ENCODE measurements around the gene DMRTB1.
A peak's percentile ranks its signal among the peaks of the same experiment; 100 is the strongest.

DMRTB1 gene

DNA sequence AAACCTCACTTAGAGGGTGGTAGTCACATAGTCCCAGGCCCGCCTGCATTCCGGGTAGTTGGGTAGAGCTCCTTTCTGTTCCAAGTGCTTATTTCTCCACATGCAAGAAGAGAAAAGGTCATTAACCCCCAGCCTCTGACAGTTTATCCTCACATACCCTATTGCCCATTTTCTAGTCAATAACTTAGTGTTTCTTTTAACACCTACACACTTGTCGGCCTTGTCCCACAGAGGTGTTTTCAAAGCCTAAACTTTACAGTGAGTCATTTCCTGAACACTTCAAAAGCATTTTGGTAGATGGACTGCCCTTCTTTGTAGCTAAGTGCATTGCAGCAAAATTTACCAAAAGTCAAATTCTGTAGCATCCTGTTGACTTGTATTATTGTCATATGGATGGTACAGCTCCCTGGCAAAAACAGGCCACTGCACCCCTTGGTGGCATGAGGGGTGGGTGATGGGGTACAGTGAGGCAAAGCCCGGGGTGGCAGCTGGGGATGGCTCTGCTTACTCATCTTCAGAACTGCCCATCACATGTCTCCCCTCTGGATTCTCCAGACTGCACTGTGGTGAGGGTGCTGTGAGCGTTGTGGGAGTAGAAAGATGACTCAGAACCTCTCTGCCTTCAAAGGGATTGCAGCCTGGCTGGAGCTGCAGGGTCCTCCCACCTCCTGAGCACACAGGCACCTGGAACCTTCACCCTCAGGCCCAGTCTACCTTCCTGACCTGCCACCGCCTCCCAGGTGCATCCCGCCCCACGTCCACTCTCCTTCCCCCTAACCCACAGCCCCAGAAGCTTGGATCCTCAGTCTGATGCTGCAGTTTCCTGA, 45.8 kb upstream of the DMRTB1 start:
- TF ChIP-seq, protein P1, sequence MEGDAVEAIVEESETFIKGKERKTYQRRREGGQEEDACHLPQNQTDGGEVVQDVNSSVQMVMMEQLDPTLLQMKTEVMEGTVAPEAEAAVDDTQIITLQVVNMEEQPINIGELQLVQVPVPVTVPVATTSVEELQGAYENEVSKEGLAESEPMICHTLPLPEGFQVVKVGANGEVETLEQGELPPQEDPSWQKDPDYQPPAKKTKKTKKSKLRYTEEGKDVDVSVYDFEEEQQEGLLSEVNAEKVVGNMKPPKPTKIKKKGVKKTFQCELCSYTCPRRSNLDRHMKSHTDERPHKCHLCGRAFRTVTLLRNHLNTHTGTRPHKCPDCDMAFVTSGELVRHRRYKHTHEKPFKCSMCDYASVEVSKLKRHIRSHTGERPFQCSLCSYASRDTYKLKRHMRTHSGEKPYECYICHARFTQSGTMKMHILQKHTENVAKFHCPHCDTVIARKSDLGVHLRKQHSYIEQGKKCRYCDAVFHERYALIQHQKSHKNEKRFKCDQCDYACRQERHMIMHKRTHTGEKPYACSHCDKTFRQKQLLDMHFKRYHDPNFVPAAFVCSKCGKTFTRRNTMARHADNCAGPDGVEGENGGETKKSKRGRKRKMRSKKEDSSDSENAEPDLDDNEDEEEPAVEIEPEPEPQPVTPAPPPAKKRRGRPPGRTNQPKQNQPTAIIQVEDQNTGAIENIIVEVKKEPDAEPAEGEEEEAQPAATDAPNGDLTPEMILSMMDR (conservative IDR thresholded peaks at IDR 0.05; ENCODE audit: low read length): no peak
- H3K4me3 ChIP-seq (ENCODE audit: low read length): no peak overlapping the region
- peak; percentile 51 for DNase-seq (ENCODE audit: low read depth)

DNA sequence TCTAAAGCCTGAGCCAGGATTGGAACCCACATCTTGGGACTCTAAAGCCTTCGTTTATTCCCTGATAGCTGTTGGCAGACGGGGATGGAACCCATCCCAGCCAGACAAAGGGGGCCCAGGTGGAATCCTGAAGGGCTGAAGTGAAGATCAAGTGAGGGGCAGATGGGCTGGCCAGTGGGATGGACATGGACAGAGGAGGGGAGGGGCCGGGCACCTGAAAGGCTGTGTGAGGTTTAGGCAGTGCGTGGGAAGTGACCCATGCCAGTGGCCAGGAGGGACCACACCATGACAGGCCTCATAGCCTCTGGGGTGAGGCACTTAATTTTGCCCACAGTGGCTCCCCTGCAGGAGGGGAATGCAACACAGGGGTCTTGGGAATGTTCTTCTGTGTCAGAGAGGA, 44.6 kb upstream of the DMRTB1 start:
- DNase-seq (ENCODE audit: low read depth): no peak
- TF ChIP-seq, protein P1 (conservative IDR thresholded peaks at IDR 0.05; ENCODE audit: low read length): no peak
- H3K4me3 ChIP-seq (ENCODE audit: low read length): no peak overlapping the region

DNA sequence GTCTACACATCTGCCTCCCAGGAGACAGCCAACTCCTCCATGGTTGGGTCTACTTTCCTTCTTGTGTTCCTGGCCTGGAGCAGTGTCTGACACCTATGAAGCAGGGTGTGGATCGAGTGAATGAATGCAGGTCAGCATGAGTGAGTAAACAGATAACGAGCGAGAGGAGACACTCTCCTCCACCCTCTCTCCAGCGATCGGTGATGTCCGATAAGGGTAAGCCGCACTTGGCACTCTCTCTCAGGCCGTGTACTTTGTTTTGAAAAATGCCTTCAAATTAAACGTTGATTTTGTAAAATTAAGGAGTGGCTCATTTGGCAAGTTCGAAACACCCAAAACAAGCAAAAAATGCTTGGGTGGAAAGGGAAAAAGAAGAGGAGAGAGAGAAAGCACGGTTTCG, 43.8 kb upstream of the DMRTB1 start:
- no peak overlapping the region for H3K4me3 ChIP-seq (ENCODE audit: low read length)
- TF ChIP-seq, protein P1 (conservative IDR thresholded peaks at IDR 0.05; ENCODE audit: low read length): no peak
- no peak for DNase-seq (ENCODE audit: low read depth)

DNA sequence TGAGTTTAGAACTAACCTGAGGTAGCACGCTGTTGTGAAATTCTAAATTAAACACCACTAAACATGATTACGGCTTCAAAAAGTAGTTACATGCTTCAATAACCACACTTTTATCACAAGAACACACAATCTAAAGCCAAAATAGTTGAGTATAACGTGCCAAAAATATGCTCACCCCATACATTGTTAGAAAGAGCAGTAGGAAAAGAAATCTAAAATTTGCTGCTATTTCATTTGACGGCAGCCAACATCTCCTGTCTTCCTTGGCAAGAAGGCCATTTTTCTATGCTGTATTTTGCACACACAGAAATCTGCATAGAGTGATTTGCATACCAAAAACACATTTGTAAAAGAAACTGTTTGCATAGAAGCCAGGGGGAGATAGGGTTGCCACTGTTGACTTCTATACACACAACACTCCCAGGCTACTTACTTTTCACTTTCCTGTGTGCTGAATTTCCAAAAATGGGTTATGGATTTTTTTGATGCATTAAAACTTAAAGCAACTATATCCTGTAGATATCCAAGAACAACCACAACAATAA, 42.9 kb upstream of the DMRTB1 start:
- no peak for DNase-seq (ENCODE audit: low read depth)
- TF ChIP-seq, protein P1 (conservative IDR thresholded peaks at IDR 0.05; ENCODE audit: low read length): no peak
- no peak overlapping the region for H3K4me3 ChIP-seq (ENCODE audit: low read length)

DNA sequence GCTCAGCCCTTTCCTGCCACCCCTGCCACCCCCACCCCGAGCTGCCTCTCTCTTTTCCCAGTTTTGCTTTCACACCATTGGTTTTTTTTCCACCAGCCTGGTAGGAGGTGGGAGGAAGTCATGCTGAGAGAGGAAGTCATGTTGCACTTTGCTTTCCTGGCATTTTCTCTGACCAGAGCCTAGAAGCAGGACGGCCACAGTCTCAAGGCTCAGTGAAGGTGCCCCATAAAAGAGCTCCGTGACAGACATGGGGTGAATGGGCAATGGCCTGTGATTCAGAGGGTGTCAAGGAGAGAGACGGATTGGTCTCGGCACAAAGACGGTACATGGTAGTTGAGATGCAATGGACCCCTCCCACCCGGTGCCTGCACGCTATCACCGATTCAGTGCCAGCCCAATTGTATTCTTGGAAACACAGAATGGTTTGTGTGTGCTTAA, 42.1 kb upstream of the DMRTB1 start:
- no peak for DNase-seq (ENCODE audit: low read depth)
- no peak overlapping the region for H3K4me3 ChIP-seq (ENCODE audit: low read length)
- TF ChIP-seq, protein P1 (conservative IDR thresholded peaks at IDR 0.05; ENCODE audit: low read length): no peak

DNA sequence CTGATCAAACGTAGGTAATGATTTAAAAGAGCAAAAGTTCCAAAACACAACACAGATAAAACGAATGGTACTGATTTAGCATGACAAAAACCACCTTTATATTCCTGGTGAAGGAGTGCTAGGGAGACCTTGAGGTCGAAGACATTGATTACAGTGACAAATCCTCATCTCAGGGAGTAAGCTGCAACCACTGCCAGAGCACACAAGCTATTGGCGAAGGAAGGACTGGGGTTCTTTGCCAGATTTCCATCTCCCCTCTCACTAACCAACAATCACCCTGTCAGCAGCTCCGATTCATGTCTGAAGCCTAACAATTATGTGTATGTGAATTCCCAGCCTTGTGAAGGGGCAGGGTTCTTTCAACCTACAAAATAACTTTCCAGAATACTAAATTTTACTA, 40.2 kb upstream of the DMRTB1 start:
- H3K4me3 ChIP-seq (ENCODE audit: low read length): no peak overlapping the region
- DNase-seq (ENCODE audit: low read depth): no peak
- TF ChIP-seq, protein P1 (conservative IDR thresholded peaks at IDR 0.05; ENCODE audit: low read length): no peak

DNA sequence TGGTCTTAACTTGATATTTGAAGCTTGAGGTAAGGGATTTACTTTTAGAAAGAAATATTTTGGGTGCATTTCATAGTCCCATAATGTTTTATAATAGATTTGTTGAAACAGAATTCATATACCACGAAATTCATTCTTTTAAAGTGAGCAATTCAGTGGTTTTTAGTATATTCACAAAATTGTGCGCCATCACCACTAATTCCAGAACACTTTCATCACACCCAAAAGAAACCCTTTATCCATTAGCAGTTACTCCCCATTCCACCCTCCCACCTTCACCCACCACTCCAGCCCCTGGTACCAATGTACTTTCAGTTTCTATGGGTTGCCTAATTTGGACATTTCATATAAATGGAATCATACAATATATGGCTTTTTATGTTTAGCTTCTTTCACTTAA, 38.9 kb upstream of the DMRTB1 start:
- DNase-seq (ENCODE audit: low read depth): peak; percentile 18
- TF ChIP-seq, protein P1 (conservative IDR thresholded peaks at IDR 0.05; ENCODE audit: low read length): no peak

More for the DNA sequence above, 38.9 kb upstream of the DMRTB1 start:
- H3K4me3 ChIP-seq (ENCODE audit: low read length): no peak overlapping the region

All from AG10803 (cell line).